IMR-90 (cell line): ENCODE results near the gene ATP2B2. TPM values are rescaled to one million over a fixed set of nuclear protein-coding genes. Genes with fewer than 3 reads are reported as not detected.

ENCODE experiments used
- ATAC-seq: fragments of 200-7000 bp; cut with Tn5 transposase; 2 replicates; pipeline ENCODE4 v1.9.1; 2020; ENCODE audit warnings: low read depth, mild to moderate bottlenecking, moderate library complexity
- BruUV-seq: library from RNA; stranded (reverse); fragments of 400-500 nt; replicated peaks from 2 replicates; lab custom pipeline; 2021; lab: Mats Ljungman, UMichigan
- CTCF ChIA-PET: fragments of 300-600 bp; formaldehyde crosslinking; extraction: SDS; loops from one replicate; lab custom pipeline; 2021; ENCODE audit warnings: antibody characterized with exemption; lab: Yijun Ruan, JAX
- POLR2A ChIA-PET: fragments of 300-600 bp; sonication (Branson Sonifier 250); formaldehyde crosslinking; loops from one replicate; lab custom pipeline; 2022; ENCODE audit warnings: antibody characterized with exemption; ENCODE audit not compliant: unreplicated experiment; lab: Charles Lee
- DNase-seq: peaks from one replicate; pipeline ENCODE4 v3.0.0; 2013
- H2AFZ ChIP-seq: replicated peaks from 2 replicates; pipeline ENCODE3; 2013; ENCODE audit warnings: low read length, mild to moderate bottlenecking; ENCODE audit not compliant: poor library complexity
- H2AK5ac ChIP-seq: 2 replicates; pipeline ENCODE4 v1.6.1; 2013; ENCODE audit warnings: low read depth, low read length, inconsistent platforms
- H2AK9ac ChIP-seq: replicated peaks from 2 replicates; pipeline ENCODE3; 2013; ENCODE audit warnings: mild to moderate bottlenecking, low read depth, low read length, moderate library complexity; ENCODE audit not compliant: poor library complexity
- H2BK120ac ChIP-seq: 2 replicates; pipeline ENCODE4 v1.6.1; 2013; ENCODE audit warnings: low read depth, low read length, inconsistent platforms
- H2BK15ac ChIP-seq: 3 replicates; pipeline ENCODE4 v1.6.1; 2013; ENCODE audit warnings: low read depth, low read length, inconsistent platforms
- H2BK20ac ChIP-seq: 2 replicates; pipeline ENCODE4 v1.6.1; 2013; ENCODE audit warnings: low read depth, mild to moderate bottlenecking, inconsistent platforms, low read length, moderate library complexity
- H2BK5ac ChIP-seq: 2 replicates; pipeline ENCODE4 v1.6.1; 2013; ENCODE audit warnings: mild to moderate bottlenecking, low read depth, low read length, inconsistent platforms; ENCODE audit not compliant: poor library complexity, severe bottlenecking
- H3K14ac ChIP-seq: replicated peaks from 2 replicates; pipeline ENCODE4 v1.6.1; 2013; ENCODE audit warnings: low read depth, low read length, inconsistent platforms
- H3K18ac ChIP-seq: 2 replicates; pipeline ENCODE4 v1.6.1; 2013; ENCODE audit warnings: low read depth, low read length, control low read depth
- H3K23ac ChIP-seq: 2 replicates; pipeline ENCODE4 v1.6.1; 2013; ENCODE audit warnings: low read depth, low read length, inconsistent platforms
- H3K27ac ChIP-seq: 2 replicates; pipeline ENCODE4 v1.5.1; 2013; ENCODE audit warnings: mild to moderate bottlenecking, control low read depth, low read length; ENCODE audit not compliant: insufficient read depth
- H3K27me3 ChIP-seq: 2 replicates; pipeline ENCODE4 v1.6.1; 2013; ENCODE audit warnings: low read length; ENCODE audit not compliant: control insufficient read depth, insufficient read depth
- H3K36me3 ChIP-seq: 2 replicates; pipeline ENCODE4 v1.6.1; 2013; ENCODE audit warnings: low read length, mixed read lengths; ENCODE audit not compliant: control insufficient read depth, insufficient read depth
- H3K4ac ChIP-seq: 2 replicates; pipeline ENCODE4 v1.6.1; 2013; ENCODE audit warnings: low read depth, low read length, inconsistent platforms
- H3K4me1 ChIP-seq: 2 replicates; pipeline ENCODE4 v1.6.1; 2013; ENCODE audit warnings: low read length, mixed read lengths; ENCODE audit not compliant: control insufficient read depth, insufficient read depth
- H3K4me2 ChIP-seq: 2 replicates; pipeline ENCODE4 v1.6.1; 2013; ENCODE audit warnings: low read depth, mild to moderate bottlenecking, control low read depth, low read length, moderate library complexity
- H3K4me3 ChIP-seq: 2 replicates; pipeline ENCODE4 v1.5.1; 2013; ENCODE audit warnings: low read depth, mild to moderate bottlenecking, control low read depth, low read length, moderate library complexity; ENCODE audit not compliant: insufficient read depth
- H3K56ac ChIP-seq: 2 replicates; pipeline ENCODE4 v1.6.1; 2013; ENCODE audit warnings: low read length, inconsistent platforms; ENCODE audit not compliant: insufficient read depth; ENCODE audit errors: extremely low read depth
- H3K79me1 ChIP-seq, 2 experiments: 2 replicates each; pipeline ENCODE4 v1.6.1; 2013; ENCODE audit warnings: low read length in 2 of 2, inconsistent platforms in 1 of 2, low read depth in 1 of 2
- H3K9ac ChIP-seq: 2 replicates; pipeline ENCODE4 v1.6.1; 2013; ENCODE audit warnings: low read depth, low read length, control low read depth
- H3K9me1 ChIP-seq: 2 replicates; pipeline ENCODE4 v1.6.1; 2013; ENCODE audit warnings: low read length, inconsistent platforms; ENCODE audit not compliant: insufficient read depth
- H3K9me3 ChIP-seq: 2 replicates; pipeline ENCODE4 v1.6.1; 2013; ENCODE audit warnings: low read length; ENCODE audit not compliant: control insufficient read depth, insufficient read depth
- H4K20me1 ChIP-seq: 2 replicates; pipeline ENCODE4 v1.6.1; 2013; ENCODE audit warnings: low read length, inconsistent platforms; ENCODE audit not compliant: insufficient read depth
- H4K5ac ChIP-seq: 2 replicates; pipeline ENCODE4 v1.6.1; 2013; ENCODE audit warnings: mild to moderate bottlenecking, low read depth, low read length, control low read depth
- H4K8ac ChIP-seq, 2 experiments: 2 replicates each; pipeline ENCODE4 v1.6.1; 2013; ENCODE audit warnings: low read depth in 2 of 2, low read length in 2 of 2, control low read depth in 1 of 2, inconsistent platforms in 1 of 2
- H4K91ac ChIP-seq: 2 replicates; pipeline ENCODE4 v1.6.1; 2013; ENCODE audit warnings: low read depth, low read length, inconsistent platforms; ENCODE audit not compliant: insufficient read depth
- CHD1 ChIP-seq: IDR thresholded peaks from 2 replicates; pipeline ENCODE4 v1.6.1; 2012; ENCODE audit warnings: low read depth, low read length, improper control_type of control experiment
- CTCF ChIP-seq: conservative IDR thresholded peaks from 2 replicates; pipeline ENCODE4 v1.5.1; 2012; ENCODE audit warnings: mild to moderate bottlenecking, low read depth, low read length, improper control_type of control experiment
- ELK1 ChIP-seq: fragments of 150-350 bp; IDR thresholded peaks from 2 replicates; pipeline ENCODE4 v1.6.1; 2016; ENCODE audit warnings: low read depth, mild to moderate bottlenecking, low read length, moderate library complexity, borderline replicate concordance
- NFE2L2 ChIP-seq: fragments of 150-350 bp; IDR thresholded peaks from 2 replicates; pipeline ENCODE4 v1.6.1; 2016; ENCODE audit warnings: low read depth, mild to moderate bottlenecking, low read length
- RAD21 ChIP-seq: IDR thresholded peaks from 2 replicates; pipeline ENCODE4 v1.6.1; 2012; ENCODE audit warnings: low read length, improper control_type of control experiment
- RFX5 ChIP-seq: IDR thresholded peaks from 2 replicates; pipeline ENCODE4 v1.8.0; 2012; ENCODE audit warnings: low read depth, mild to moderate bottlenecking, low read length, moderate library complexity
- WGBS, 2 experiments: methylation state at CpG; one replicate each; pipeline versions ENCODE4 v1.1.5 to v1.1.7; 2013; ENCODE audit warnings: missing lambda C conversion rate in 2 of 2; ENCODE audit not compliant: insufficient read length in 1 of 2; ENCODE audit errors: extremely low coverage in 2 of 2; 5-methylcytosine and 5-hydroxymethylcytosine counted together
- dilution Hi-C: fragments of 300-500 bp; cut with HindIII; formaldehyde crosslinking; loops from one replicate; pipeline ENCODE4 v1.14.3; 2018; ENCODE audit warnings: low sequenced_read_pairs; ENCODE audit not compliant: unreplicated experiment
- in situ Hi-C: fragments of 300-500 bp; cut with MboI; formaldehyde crosslinking; loops from 3 replicates; pipeline ENCODE4 v1.14.3; 2019; ENCODE audit warnings: low sequenced_read_pairs, inconsistent platforms, mixed read lengths
- intact Hi-C: fragments of 100-400 bp; cut with micrococcal nuclease; formaldehyde crosslinking; loops from 2 replicates; pipeline ENCODE4 v1.10.0; 2022
- polyA plus RNA-seq, 3 experiments: library from polyadenylated mRNA; depleted of rRNA; stranded (reverse); fragments of >200 nt; gene quantifications; 2 replicates each; pipeline ENCODE4 v1.2.3, GENCODE V29; 2012; ENCODE audit warnings: low replicate concordance in 1 of 3
- total RNA-seq: library from RNA; depleted of rRNA; stranded (reverse); fragments of >200 nt; gene quantifications from 2 replicates; pipeline ENCODE4 v1.2.3, GENCODE V29; 2012

ATP2B2 gene
- total and polyA plus RNA-seq, 2 of the 4 experiments (the other 2 are of a cell fraction): under 0.01 to 0.02 TPM

- CTCF ChIA-PET: no interaction called here
Observed at GRCh38 chr3:10419637-10420232, 85.7 kb downstream of the ATP2B2 start.

More at GRCh38 chr3:10419637-10420232, 85.7 kb downstream of the ATP2B2 start:
- Histone ChIP-seq H4K91ac (no peak overlapping the region), H4K8ac (no peak overlapping the region), H3K4me2 (no peak overlapping the region), H4K20me1 (no peaks in the 10 kb centered on the region), H3K9me1 (no peaks in the 10 kb centered on the region), H3K9me3 (no peaks in the 10 kb centered on the region), H2BK5ac (no peak overlapping the region), H3K36me3 (no peaks in the 10 kb centered on the region), H2BK120ac (no peak overlapping the region), H2BK20ac (no peak overlapping the region), H2AK5ac (no peak overlapping the region), H2AFZ (peak overlapping the region; percentile 24), H3K27ac (no peak overlapping the region), H3K18ac (no peak overlapping the region), H2BK15ac (no peak overlapping the region), H3K23ac (no peak overlapping the region), H3K27me3 (peaks cover 53% of the 10 kb centered on the region), H3K4me1 (no peaks in the 10 kb centered on the region), H3K56ac (no peak overlapping the region), H2AK9ac (no peak overlapping the region), H4K5ac (no peak overlapping the region), H3K14ac (no peak overlapping the region), H3K4ac (no peak overlapping the region), H3K9ac (no peak overlapping the region), H3K4me3 (no peak overlapping the region), H3K79me1 (no peaks in the 10 kb centered on the region)
- ATAC-seq: peak; percentile 34
- in situ Hi-C loops: loop anchor here (5.0 kb wide), 1 partner anchor 318 kb away; no protein-coding TSS in a partner anchor
- peak; percentile 8 for DNase-seq
- dilution Hi-C loops: no loop called here
- TF ChIP-seq ELK1 (no peak), NFE2L2 (no peak), CTCF (no peak), RAD21 (no peak), CHD1 (no peak), RFX5 (no peak)
- POLR2A ChIA-PET: no interaction called here
- intact Hi-C loops: no loop called here
- no TSS peak for BruUV-seq
- 59% methylated on average over 2 of the region's 11 CpGs; no CpG with 5 or more reads in 1 of the 2 experiments for WGBS, 2 experiments
